Upper lobe of left lung (tissue), 6 donors: ENCODE measurements around the gene TNK2. TPM values are rescaled to one million over a fixed set of nuclear protein-coding genes. Genes with fewer than 3 reads are reported as not detected.
"Not testable (repeated sequence)": the region's sequence is repeated elsewhere in the genome, so short reads cannot be mapped to it uniquely, and the experiment has no call there.

ENCODE experiments used
- ATAC-seq, 2 donors: fragments of 200-7000 bp; cut with Tn5 transposase; one replicate each; pipeline ENCODE4 v1.9.1; 2022; ENCODE audit warnings: mild to moderate bottlenecking in 2 of 2, moderate library complexity in 2 of 2; ENCODE audit not compliant: low FRiP score in 2 of 2
- DNase-seq, 2 donors: peaks; one replicate each; pipeline ENCODE4 v3.0.0-alpha.2; 2019 to 2020
- H3K27ac ChIP-seq, 4 donors: fragments of 200-600 bp; sonication (generic); one replicate each; pipeline ENCODE4 v1.5.1; 2016 to 2019
- H3K27me3 ChIP-seq, 4 donors: fragments of 200-600 bp; sonication (generic); one replicate each; pipeline ENCODE4 v1.5.1; 2017 to 2019
- H3K36me3 ChIP-seq, 4 donors: fragments of 200-600 bp; sonication (generic); one replicate each; pipeline ENCODE4 v1.5.1; 2016 to 2019
- H3K4me1 ChIP-seq, 4 donors: fragments of 200-600 bp; sonication (generic); one replicate each; pipeline ENCODE4 v1.5.1; 2018 to 2019
- H3K4me3 ChIP-seq, 4 donors: fragments of 200-600 bp; sonication (generic); one replicate each; pipeline ENCODE4 v1.5.1; 2017 to 2019; ENCODE audit warnings: mild to moderate bottlenecking in 2 of 4, moderate library complexity in 1 of 4
- H3K9me3 ChIP-seq, 4 donors: fragments of 200-600 bp; sonication (generic); one replicate each; pipeline ENCODE4 v1.5.1; 2018 to 2019
- CTCF ChIP-seq, 6 experiments: fragments of 450-650 bp in 4 of 6; fragments of 200-600 bp in 2 of 6; sonication (generic) in 2 of 6; IDR thresholded peaks; one replicate each; pipeline ENCODE4 v1.5.1; 2016 to 2019; ENCODE audit warnings: antibody characterized with exemption in 6 of 6
- EP300 ChIP-seq, 4 donors: sonication (generic); formaldehyde crosslinking; IDR thresholded peaks; one replicate each; pipeline ENCODE4 v1.5.1; 2017; ENCODE audit warnings: antibody characterized with exemption in 4 of 4, control low read depth in 2 of 4
- POLR2A ChIP-seq, 4 donors: fragments of 450-650 bp; IDR thresholded peaks; one replicate each; pipeline ENCODE4 v1.5.1; 2016 to 2017; ENCODE audit warnings: antibody characterized with exemption in 4 of 4, mild to moderate bottlenecking in 2 of 4
- POLR2AphosphoS5 ChIP-seq, 2 donors: sonication (generic); formaldehyde crosslinking; IDR thresholded peaks; one replicate each; pipeline ENCODE4 v1.5.1; 2017; ENCODE audit warnings: antibody characterized with exemption in 2 of 2
- WGBS, 2 donors: methylation state at CpG; one replicate each; pipeline ENCODE4 v1.1.5; 2017 to 2018; 5-methylcytosine and 5-hydroxymethylcytosine counted together
- total RNA-seq, 6 donors: library from RNA; depleted of rRNA in 4 of 6; stranded (reverse); fragments of >200 nt in 4 of 6; gene quantifications; one replicate each; pipeline versions ENCODE4 v1.1.0 to v1.2.1, GENCODE V29; 2016 to 2021
- donor health status: DM: no; HTN: no; CAD: no; lungs with moderate emphysema.
- donor health status: DM: no; HTN: yes; CAD: no; lungs with severe emphysema.

The TNK2 gene
- total RNA-seq: 100 to 1,000 TPM in 2 of 6 donors, 10 to 100 TPM in 4; 18.7 to 171 (median 70.1) TPM

DNA sequence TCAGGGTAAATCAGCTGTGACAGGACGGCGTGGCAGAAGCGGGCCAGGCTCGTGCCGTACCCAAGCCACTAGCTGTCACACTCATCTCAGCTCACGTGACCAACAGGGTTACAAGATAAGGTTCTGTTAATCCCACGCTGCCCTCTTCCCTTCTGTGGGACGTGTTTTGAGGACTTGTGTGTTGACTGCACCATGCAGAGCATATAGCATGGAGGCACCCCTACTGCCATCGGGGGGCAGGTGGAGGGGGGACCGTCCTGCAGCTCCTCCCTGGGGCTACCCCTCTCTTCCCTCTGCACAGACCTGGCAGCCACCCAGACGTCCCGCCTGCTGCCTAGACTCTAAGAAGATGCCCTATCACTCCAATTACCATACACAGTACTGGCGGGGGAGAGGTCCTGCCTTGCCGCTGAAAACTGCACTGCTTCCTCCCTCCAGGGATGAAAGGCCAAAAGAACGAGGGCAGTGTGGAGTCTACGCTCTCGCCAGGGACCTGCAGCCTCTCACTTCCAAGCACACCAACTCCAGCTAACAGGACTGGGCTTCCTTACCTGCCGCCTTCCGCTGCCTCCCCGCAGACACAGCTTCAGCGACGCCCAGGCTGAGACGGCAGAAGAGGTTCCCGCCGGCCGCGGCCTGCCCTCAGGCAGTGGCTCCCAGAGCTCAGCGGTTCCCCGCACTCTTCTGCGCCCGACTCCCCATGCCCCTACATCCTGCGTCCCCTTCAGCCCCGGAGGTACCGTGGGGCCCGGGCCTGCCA, at the start of gene TNK2:
TNK2 (minus strand) TSS at position 618 of the 760 bp plus-strand sequence. CDS start 19,963 bp downstream, outside the sequence.
- Histone ChIP-seq H3K27me3 (no peaks in the 10 kb centered on the region), H3K4me1 (peaks cover 32 to 57% (median 44%) of the 10 kb centered on the region in 4 donors), H3K4me3 (peak within 1 kb of the TSS; percentile 66 to 91 (median 86)), H3K36me3 (no peaks in the 10 kb centered on the region), H3K27ac (peak within 1 kb of the TSS; percentile 76 to 93 (median 85)), H3K9me3 (no peaks in the 10 kb centered on the region)
- ATAC-seq: peak; percentile 43 to 60
- WGBS, 2 donors: 0% methylated on average over 22 of the region's 35 CpGs; no CpG with 5 or more reads in 1 of the 2 donors
- DNase-seq: peak; percentile 79 to 89
- TF ChIP-seq POLR2AphosphoS5 (IDR thresholded peaks at IDR 0.05) (peak in 1 of 2 donors; percentile 36), POLR2A (IDR thresholded peaks at IDR 0.05) (peak in 1 of 4 donors; percentile 9), CTCF (IDR thresholded peaks at IDR 0.05) (no peak)

DNA sequence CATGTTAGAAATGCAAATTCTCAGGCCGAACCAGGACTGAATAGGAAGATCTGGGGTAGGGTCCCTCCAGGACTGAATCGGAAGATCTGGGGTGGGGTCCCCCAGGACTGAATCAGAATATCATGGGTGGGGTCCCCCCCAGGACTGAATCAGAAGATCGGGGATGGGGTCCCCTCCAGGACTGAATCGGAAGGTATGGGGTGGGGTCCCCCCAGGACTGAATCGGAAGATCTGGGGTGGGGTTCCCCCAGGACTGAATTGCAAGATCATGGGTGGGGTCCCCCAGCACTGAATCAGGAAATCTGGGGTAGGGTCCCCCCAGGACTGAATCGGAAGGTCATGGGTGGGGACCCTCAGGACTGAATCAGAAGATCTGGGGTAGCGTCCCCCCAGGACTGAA, 48.2 kb upstream of the TNK2 start:
- H3K4me1 ChIP-seq: peaks cover 0 to 5% (median 4%) of the 10 kb centered on the region in 4 donors
- no peaks in the 10 kb centered on the region for H3K27me3 ChIP-seq
- no peak for DNase-seq
- no peak overlapping the region for H3K27ac ChIP-seq
- no peak for ATAC-seq
- no peaks in the 10 kb centered on the region for H3K9me3 ChIP-seq
- peaks cover 0 to 11% (median 7%) of the 10 kb centered on the region in 4 donors for H3K36me3 ChIP-seq
- WGBS, 2 donors: 91 to 94% methylated on average over 6 to 7 of the region's 7 CpGs
- TF ChIP-seq EP300 (IDR thresholded peaks at IDR 0.05) (no peak), CTCF (IDR thresholded peaks at IDR 0.05) (no peak), POLR2A (IDR thresholded peaks at IDR 0.05) (no peak), POLR2AphosphoS5 (IDR thresholded peaks at IDR 0.05) (no peak)
- no peak overlapping the region for H3K4me3 ChIP-seq

DNA sequence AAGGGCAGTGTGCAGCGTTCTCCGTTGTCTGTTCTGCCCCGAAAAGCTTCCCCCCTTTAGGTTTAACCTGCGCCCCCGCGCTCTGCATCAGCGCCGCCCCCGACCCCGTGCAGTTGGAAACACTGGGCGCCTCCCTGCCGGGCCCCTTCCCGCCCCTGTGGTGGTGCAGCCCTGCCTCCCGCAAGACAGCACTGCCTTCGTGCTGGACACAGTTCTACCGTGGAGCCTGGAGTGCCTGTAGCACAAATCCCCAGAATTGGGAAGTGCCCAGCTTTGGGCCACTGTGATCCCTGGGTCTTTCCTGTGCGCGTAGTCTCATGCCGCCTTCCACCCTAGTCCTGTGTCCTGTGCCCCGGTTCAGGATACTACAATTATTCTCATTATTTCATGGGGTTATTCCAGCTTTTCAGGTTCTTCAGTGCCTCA, 47.1 kb upstream of the TNK2 start:
- Histone ChIP-seq H3K4me3 (peak overlapping the region in 3 of 4 donors; percentile 10 to 43 (median 24)), H3K36me3 (peaks cover 0 to 11% (median 7%) of the 10 kb centered on the region in 4 donors)
- not testable (repeated sequence) for H3K27me3 ChIP-seq, H3K4me1 ChIP-seq, H3K9me3 ChIP-seq, H3K27ac ChIP-seq
- DNase-seq (peak; percentile 39 to 87), ATAC-seq (peak in 1 of 2 donors; percentile 25)
- 51 to 67% methylated on average over 17 to 20 of the region's 20 CpGs for WGBS, 2 donors

GRCh38 chr3:195954752-195955119, 46.4 kb upstream of the TNK2 start:
- WGBS, 2 donors: no CpG with 5 or more reads among the region's 27 CpGs
- not testable (repeated sequence) for H3K36me3 ChIP-seq, H3K27me3 ChIP-seq, H3K4me1 ChIP-seq, H3K9me3 ChIP-seq, DNase-seq
- Histone ChIP-seq H3K4me3 (peak overlapping the region in 3 of 4 donors; percentile 43 to 55 (median 54)), H3K27ac (peak overlapping the region in 2 of 4 donors; percentile 43 to 62)
- peak; percentile 51 to 53 for ATAC-seq

- H3K9me3 ChIP-seq, H3K4me1 ChIP-seq, H3K27me3 ChIP-seq, H3K36me3 ChIP-seq: not testable (repeated sequence)
- TF ChIP-seq POLR2AphosphoS5 (IDR thresholded peaks at IDR 0.05) (peak in 1 of 2 donors; percentile 64), CTCF (IDR thresholded peaks at IDR 0.05) (peak in 1 of 6 experiments; percentile 9), POLR2A (IDR thresholded peaks at IDR 0.05) (peak in 2 of 4 donors; percentile 69 to 79)
- ATAC-seq: peak; percentile 82 to 99
- Histone ChIP-seq H3K27ac (peak overlapping the region in 3 of 4 donors; percentile 43 to 62 (median 54)), H3K4me3 (peak overlapping the region in 3 of 4 donors; percentile 43 to 55 (median 54))
- no CpG with 5 or more reads among the region's 84 CpGs for WGBS, 2 donors
- DNase-seq: peak; percentile 56 to 96
These were observed 45.9 kb upstream of the TNK2 start for GRCh38 chr3:195954052-195954751.

- H3K4me1 ChIP-seq, H3K36me3 ChIP-seq, H3K4me3 ChIP-seq, H3K9me3 ChIP-seq, H3K27ac ChIP-seq, DNase-seq, H3K27me3 ChIP-seq, ATAC-seq: not testable (repeated sequence)
- 71 to 83% methylated on average over 8 to 9 of the region's 10 CpGs for WGBS, 2 donors
These were observed 44.2 kb upstream of the TNK2 start for GRCh38 chr3:195952590-195952989.

- DNase-seq, H3K27me3 ChIP-seq, H3K9me3 ChIP-seq, H3K4me3 ChIP-seq, H3K4me1 ChIP-seq, H3K36me3 ChIP-seq, ATAC-seq, H3K27ac ChIP-seq: not testable (repeated sequence)
- WGBS, 2 donors: 77 to 80% methylated on average over 9 of the region's 9 CpGs
These were observed 43.3 kb upstream of the TNK2 start for GRCh38 chr3:195951443-195952177.

- not testable (repeated sequence) for ATAC-seq, H3K27ac ChIP-seq, H3K36me3 ChIP-seq, H3K27me3 ChIP-seq, H3K4me3 ChIP-seq, H3K4me1 ChIP-seq, H3K9me3 ChIP-seq
- 90 to 96% methylated on average over 10 to 13 of the region's 13 CpGs for WGBS, 2 donors
- DNase-seq: peak in 1 of 2 donors; percentile 41
These were observed 42.4 kb upstream of the TNK2 start for GRCh38 chr3:195950731-195951130.
